ENCODE measurements around the gene TBC1D22A.

The TBC1D22A gene

GRCh38 chr22:47160781-47161520, 398.5 kb downstream of the TBC1D22A start:
- Histone ChIP-seq H3K4me2 (ENCODE audit: low read length) (no peak overlapping the region), H3K4me3 (ENCODE audit: low read depth, low read length, poor library complexity, severe bottlenecking) (no peak overlapping the region), H3K9ac (ENCODE audit: low read length) (no peak overlapping the region), H3K9me3 (ENCODE audit: low read length) (no peaks in the 10 kb centered on the region), H4K20me1 (ENCODE audit: insufficient read depth, low read length) (no peaks in the 10 kb centered on the region), H3K36me3 (ENCODE audit: insufficient read depth, low read length) (peaks cover 12% of the 10 kb centered on the region), H3K79me2 (ENCODE audit: insufficient read depth, low read length) (no peaks in the 10 kb centered on the region), H3K9me2 (ENCODE audit: low read depth, low read length) (no peaks in the 10 kb centered on the region), H3K27ac (ENCODE audit: low read depth, low read length, poor library complexity, severe bottlenecking) (no peak overlapping the region), H3K4me1 (ENCODE audit: insufficient read depth, low read length, severe bottlenecking) (peaks cover 24% of the 10 kb centered on the region), H3K27me3 (ENCODE audit: insufficient read depth, low read length) (no peaks in the 10 kb centered on the region), H3F3A (ENCODE audit: insufficient read depth, low read length) (no peaks in the 10 kb centered on the region), H2AFZ (ENCODE audit: low read length) (no peak overlapping the region)
- TF ChIP-seq, protein P1, sequence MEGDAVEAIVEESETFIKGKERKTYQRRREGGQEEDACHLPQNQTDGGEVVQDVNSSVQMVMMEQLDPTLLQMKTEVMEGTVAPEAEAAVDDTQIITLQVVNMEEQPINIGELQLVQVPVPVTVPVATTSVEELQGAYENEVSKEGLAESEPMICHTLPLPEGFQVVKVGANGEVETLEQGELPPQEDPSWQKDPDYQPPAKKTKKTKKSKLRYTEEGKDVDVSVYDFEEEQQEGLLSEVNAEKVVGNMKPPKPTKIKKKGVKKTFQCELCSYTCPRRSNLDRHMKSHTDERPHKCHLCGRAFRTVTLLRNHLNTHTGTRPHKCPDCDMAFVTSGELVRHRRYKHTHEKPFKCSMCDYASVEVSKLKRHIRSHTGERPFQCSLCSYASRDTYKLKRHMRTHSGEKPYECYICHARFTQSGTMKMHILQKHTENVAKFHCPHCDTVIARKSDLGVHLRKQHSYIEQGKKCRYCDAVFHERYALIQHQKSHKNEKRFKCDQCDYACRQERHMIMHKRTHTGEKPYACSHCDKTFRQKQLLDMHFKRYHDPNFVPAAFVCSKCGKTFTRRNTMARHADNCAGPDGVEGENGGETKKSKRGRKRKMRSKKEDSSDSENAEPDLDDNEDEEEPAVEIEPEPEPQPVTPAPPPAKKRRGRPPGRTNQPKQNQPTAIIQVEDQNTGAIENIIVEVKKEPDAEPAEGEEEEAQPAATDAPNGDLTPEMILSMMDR (IDR thresholded peaks at IDR 0.05; ENCODE audit: low read length): no peak
- TF ChIP-seq EZH2 (IDR thresholded peaks at IDR 0.05; ENCODE audit: borderline replicate concordance, low read length): no peak

DNA sequence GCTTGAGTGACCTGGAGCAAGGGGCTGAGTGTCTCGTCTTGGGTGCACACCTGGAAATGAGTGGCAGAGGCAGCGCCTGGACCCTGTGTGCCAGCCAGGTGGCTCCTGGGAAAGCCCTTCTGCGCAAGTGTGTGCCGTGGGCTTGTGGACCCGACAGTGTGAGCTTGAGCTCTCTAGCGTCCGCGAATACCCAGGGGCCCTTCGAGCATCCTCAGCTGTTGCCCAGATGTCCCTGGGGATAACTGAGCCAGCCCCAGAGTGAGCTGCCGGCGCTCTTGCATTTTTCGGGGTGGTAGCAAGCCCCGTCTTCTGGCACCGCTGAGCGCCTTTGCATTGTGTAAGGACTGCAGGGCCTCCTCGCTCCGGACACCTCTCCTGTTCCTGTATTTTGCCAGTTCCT, 399.2 kb downstream of the TBC1D22A start:
- Histone ChIP-seq H3K9ac (ENCODE audit: low read length) (no peak overlapping the region), H2AFZ (ENCODE audit: low read length) (no peak overlapping the region), H3K27me3 (ENCODE audit: insufficient read depth, low read length) (no peaks in the 10 kb centered on the region), H3K27ac (ENCODE audit: low read depth, low read length, poor library complexity, severe bottlenecking) (no peak overlapping the region), H3K4me3 (ENCODE audit: low read depth, low read length, poor library complexity, severe bottlenecking) (no peak overlapping the region), H3K4me2 (ENCODE audit: low read length) (no peak overlapping the region), H3K9me2 (ENCODE audit: low read depth, low read length) (no peaks in the 10 kb centered on the region), H4K20me1 (ENCODE audit: insufficient read depth, low read length) (no peaks in the 10 kb centered on the region), H3K9me3 (ENCODE audit: low read length) (0 out of 2 replicates have a peak, but pooled peaks cover 2% of the 10 kb centered on the region), H3K36me3 (ENCODE audit: insufficient read depth, low read length) (peaks cover 15% of the 10 kb centered on the region), H3K79me2 (ENCODE audit: insufficient read depth, low read length) (no peaks in the 10 kb centered on the region), H3K4me1 (ENCODE audit: insufficient read depth, low read length, severe bottlenecking) (peaks cover 25% of the 10 kb centered on the region), H3F3A (ENCODE audit: insufficient read depth, low read length) (no peaks in the 10 kb centered on the region)
- TF ChIP-seq, protein P1 (IDR thresholded peaks at IDR 0.05; ENCODE audit: low read length): no peak
- no peak for TF ChIP-seq EZH2 (IDR thresholded peaks at IDR 0.05; ENCODE audit: borderline replicate concordance, low read length)

GRCh38 chr22:47162865-47163264, 400.4 kb downstream of the TBC1D22A start:
- no peaks in the 10 kb centered on the region for H3K79me2 ChIP-seq (ENCODE audit: insufficient read depth, low read length)
- H2AFZ ChIP-seq (ENCODE audit: low read length): no peak overlapping the region
- no peaks in the 10 kb centered on the region for H4K20me1 ChIP-seq (ENCODE audit: insufficient read depth, low read length)
- H3F3A ChIP-seq (ENCODE audit: insufficient read depth, low read length): no peaks in the 10 kb centered on the region
- H3K4me3 ChIP-seq (ENCODE audit: low read depth, low read length, poor library complexity, severe bottlenecking): no peak overlapping the region
- TF ChIP-seq, protein P1 (IDR thresholded peaks at IDR 0.05; ENCODE audit: low read length): no peak
- no peak for TF ChIP-seq EZH2 (IDR thresholded peaks at IDR 0.05; ENCODE audit: borderline replicate concordance, low read length)
- H3K27me3 ChIP-seq (ENCODE audit: insufficient read depth, low read length): no peaks in the 10 kb centered on the region
- no peak overlapping the region for H3K27ac ChIP-seq (ENCODE audit: low read depth, low read length, poor library complexity, severe bottlenecking)
- peaks cover 25% of the 10 kb centered on the region for H3K4me1 ChIP-seq (ENCODE audit: insufficient read depth, low read length, severe bottlenecking)
- H3K9ac ChIP-seq (ENCODE audit: low read length): no peak overlapping the region
- no peaks in the 10 kb centered on the region for H3K9me2 ChIP-seq (ENCODE audit: low read depth, low read length)
- peaks cover 5% of the 10 kb centered on the region; the same call in 1 of the 2 replicates for H3K9me3 ChIP-seq (ENCODE audit: low read length)
- peaks cover 26% of the 10 kb centered on the region for H3K36me3 ChIP-seq (ENCODE audit: insufficient read depth, low read length)
- H3K4me2 ChIP-seq (ENCODE audit: low read length): no peak overlapping the region
